Lung (tissue), 12 donors: ENCODE results near the gene OPN4. TPM values are rescaled to one million over a fixed set of nuclear protein-coding genes. Genes with fewer than 3 reads are reported as not detected.
"Not testable (repeated sequence)": the region's sequence is repeated elsewhere in the genome, so short reads cannot be mapped to it uniquely, and the experiment has no call there.

ENCODE experiments used
- ATAC-seq: fragments of 200-7000 bp; cut with Tn5 transposase; one replicate; pipeline ENCODE4 v1.9.1; 2020; ENCODE audit warnings: moderate number of reproducible peaks; ENCODE audit not compliant: insufficient read depth, low FRiP score
- DNase-seq, 3 donors: peaks; one replicate each; pipeline ENCODE4 v3.0.0-alpha.2; 2013 to 2017
- H3K27ac ChIP-seq, 2 donors: one replicate each; pipeline ENCODE4 v1.5.1; 2013; ENCODE audit warnings: mild to moderate bottlenecking in 2 of 2, moderate library complexity in 2 of 2, control low read depth in 1 of 2, inconsistent platforms in 1 of 2, low read depth in 1 of 2, low read length in 1 of 2
- H3K27me3 ChIP-seq, 3 donors: one replicate each; pipeline ENCODE4 v1.5.1; 2013; ENCODE audit warnings: low read length in 2 of 3; ENCODE audit not compliant: control insufficient read depth in 3 of 3, insufficient read depth in 3 of 3
- H3K36me3 ChIP-seq, 4 donors: one replicate each; pipeline ENCODE4 v1.5.1; 2013; ENCODE audit warnings: low read length in 4 of 4, mild to moderate bottlenecking in 1 of 4, moderate library complexity in 1 of 4; ENCODE audit not compliant: control insufficient read depth in 4 of 4, insufficient read depth in 4 of 4
- H3K4me1 ChIP-seq, 5 donors: one replicate each; pipeline ENCODE4 v1.5.1; 2013; ENCODE audit warnings: low read length in 5 of 5, mild to moderate bottlenecking in 2 of 5, moderate library complexity in 1 of 5; ENCODE audit not compliant: control insufficient read depth in 5 of 5, insufficient read depth in 5 of 5
- H3K4me3 ChIP-seq: one replicate; pipeline ENCODE4 v1.5.1; 2013; ENCODE audit warnings: mild to moderate bottlenecking, control low read depth, moderate library complexity
- H3K9ac ChIP-seq, 2 donors: one replicate each; pipeline ENCODE4 v1.5.1; 2013; ENCODE audit warnings: low read length in 2 of 2, control low read depth in 1 of 2; ENCODE audit not compliant: insufficient read depth in 1 of 2
- H3K9me3 ChIP-seq, 4 donors: one replicate each; pipeline ENCODE4 v1.5.1; 2013; ENCODE audit warnings: low read length in 3 of 4, mild to moderate bottlenecking in 1 of 4, moderate library complexity in 1 of 4; ENCODE audit not compliant: control insufficient read depth in 4 of 4, insufficient read depth in 3 of 4
- CTCF ChIP-seq: IDR thresholded peaks from 2 replicates; pipeline ENCODE4 v1.5.1; 2012; ENCODE audit warnings: mild to moderate bottlenecking; ENCODE audit errors: control extremely low read depth, extremely low read depth
- WGBS, 2 donors: extraction: QIAGEN DNeasy Blood & Tissue Kit; methylation state at CpG; one replicate each; pipeline ENCODE4 v1.1.7; 2013; 5-methylcytosine and 5-hydroxymethylcytosine counted together
- polyA plus RNA-seq, 2 donors: library from polyadenylated mRNA; stranded (reverse); fragments of 200-250 nt; gene quantifications; one replicate each; pipeline ENCODE4 v1.2.1, GENCODE V29; 2013
- total RNA-seq, 2 donors: library from RNA; depleted of rRNA in 1 of 2; stranded (reverse); fragments of >200 nt in 1 of 2; gene quantifications; one replicate each; pipeline ENCODE4 v1.2.1, GENCODE V29; 2014 to 2021
- donor health status: control.
- donor health status: control.
- donor health status: Bipolar disorder and iron deficiency.
- donor health status: healthy.
- donor health status: DM: yes; HTN: yes; CAD: no.

Gene OPN4
- total and polyA plus RNA-seq, 4 donors: 0.12 TPM; not detected in 3

GRCh38 chr10:86611386-86611785, 43.0 kb upstream of the OPN4 start:
- H3K4me1 ChIP-seq: no peaks in the 10 kb centered on the region
- no peak overlapping the region for H3K9ac ChIP-seq
- peak in 1 of 3 donors; percentile 16 for DNase-seq
- H3K4me3 ChIP-seq: no peak overlapping the region
- no peak overlapping the region for H3K27ac ChIP-seq
- H3K27me3 ChIP-seq: no peaks in the 10 kb centered on the region
- 55 to 91% methylated on average over 1 of the region's 1 CpG for WGBS, 2 donors
- TF ChIP-seq CTCF: no peak
- no peak for ATAC-seq
- no peaks in the 10 kb centered on the region for H3K36me3 ChIP-seq
- no peaks in the 10 kb centered on the region for H3K9me3 ChIP-seq

- H3K9ac ChIP-seq: no peak overlapping the region
- ATAC-seq: no peak
Observed at GRCh38 chr10:86613096-86613495, 41.3 kb upstream of the OPN4 start.

DNA sequence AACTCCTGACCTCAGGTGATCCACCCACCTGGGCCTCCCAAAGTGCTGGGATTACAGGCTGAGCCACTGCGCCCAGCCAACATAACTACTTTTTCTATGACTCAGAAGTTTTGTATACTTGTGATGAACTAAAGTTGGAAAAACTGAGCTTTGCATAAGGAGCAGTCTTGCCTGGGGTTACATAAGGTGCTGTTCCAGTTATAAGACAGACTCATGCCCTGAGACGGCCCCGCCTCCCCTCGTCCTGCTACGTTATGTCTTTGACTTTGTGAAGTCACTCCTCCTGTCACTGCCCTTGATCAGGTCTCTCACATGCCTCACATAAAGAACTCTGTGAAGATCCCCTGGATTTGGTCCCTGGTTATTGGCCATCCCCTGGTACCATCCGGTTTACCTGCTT, 40.4 kb upstream of the OPN4 start:
- no peak for DNase-seq
- ATAC-seq: no peak
- H3K27ac ChIP-seq: no peak overlapping the region
- H3K36me3 ChIP-seq: no peaks in the 10 kb centered on the region
- 90 to 97% methylated on average over 6 of the region's 6 CpGs for WGBS, 2 donors
- no peak overlapping the region for H3K9ac ChIP-seq
- H3K9me3 ChIP-seq: no peaks in the 10 kb centered on the region
- H3K4me3 ChIP-seq: no peak overlapping the region
- H3K4me1 ChIP-seq: no peaks in the 10 kb centered on the region
- no peaks in the 10 kb centered on the region for H3K27me3 ChIP-seq
- TF ChIP-seq CTCF: no peak

More at GRCh38 chr10:86613096-86613495, 41.3 kb upstream of the OPN4 start:
- H3K27ac ChIP-seq: no peak overlapping the region
- no peaks in the 10 kb centered on the region for H3K36me3 ChIP-seq
- no peak for DNase-seq
- 86 to 89% methylated on average over 5 of the region's 5 CpGs for WGBS, 2 donors
- no peaks in the 10 kb centered on the region for H3K4me1 ChIP-seq
- H3K27me3 ChIP-seq: no peaks in the 10 kb centered on the region
- H3K4me3 ChIP-seq: no peak overlapping the region
- no peak for TF ChIP-seq CTCF
- H3K9me3 ChIP-seq: no peaks in the 10 kb centered on the region

- no peaks in the 10 kb centered on the region for H3K9me3 ChIP-seq
Observed at GRCh38 chr10:86614853-86615252, 39.5 kb upstream of the OPN4 start.

GRCh38 chr10:86617278-86617677, 37.1 kb upstream of the OPN4 start:
- 86 to 88% methylated on average over 2 of the region's 2 CpGs for WGBS, 2 donors

More at GRCh38 chr10:86614853-86615252, 39.5 kb upstream of the OPN4 start:
- Histone ChIP-seq H3K36me3 (no peaks in the 10 kb centered on the region), H3K9ac (no peak overlapping the region), H3K27ac (no peak overlapping the region), H3K4me1 (no peaks in the 10 kb centered on the region), H3K4me3 (no peak overlapping the region), H3K27me3 (no peaks in the 10 kb centered on the region)
- ATAC-seq (no peak), DNase-seq (no peak)
- 80 to 88% methylated on average over 4 of the region's 4 CpGs for WGBS, 2 donors
- TF ChIP-seq CTCF: no peak

More at GRCh38 chr10:86617278-86617677, 37.1 kb upstream of the OPN4 start:
- not testable (repeated sequence) for H3K27me3 ChIP-seq, H3K36me3 ChIP-seq, ATAC-seq, H3K9ac ChIP-seq, H3K27ac ChIP-seq, H3K9me3 ChIP-seq, H3K4me1 ChIP-seq, H3K4me3 ChIP-seq, DNase-seq
